Keratinocyte (primary cell): Measurements from ENCODE around the gene SCMH1. TPM values are rescaled to one million over a fixed set of nuclear protein-coding genes. Genes with fewer than 3 reads are reported as not detected.

Experiments used
- DNase-seq: peaks from one replicate; pipeline ENCODE4 v3.0.0-alpha.2; 2011; ENCODE audit warnings: low read depth, missing footprints, low spot score
- FAIRE-seq: peaks from 2 replicates; lab custom pipeline; 2011; peaks lifted over from hg19 to GRCh38; lab: Jason Lieb, UNC
- H2AFZ ChIP-seq: 2 replicates; pipeline ENCODE4 v1.6.0; 2012; ENCODE audit warnings: low read length, control low read depth, inconsistent platforms; ENCODE audit not compliant: control insufficient read depth
- H3K27ac ChIP-seq: 2 replicates; pipeline ENCODE4 v1.5.1; 2011; ENCODE audit warnings: low read length; ENCODE audit not compliant: control insufficient read depth, insufficient read depth
- H3K27me3 ChIP-seq: 3 replicates; pipeline ENCODE4 v1.6.0; 2011; ENCODE audit warnings: low read length; ENCODE audit not compliant: control insufficient read depth, insufficient read depth; ENCODE audit errors: extremely low read depth
- H3K36me3 ChIP-seq, 2 experiments: 2 replicates in 1 of 2; 3 replicates in 1 of 2; pipeline ENCODE4 v1.5.1; 2011; ENCODE audit warnings: low read length in 2 of 2, mild to moderate bottlenecking in 1 of 2; ENCODE audit not compliant: control insufficient read depth in 2 of 2, insufficient read depth in 2 of 2; ENCODE audit errors: extremely low read depth in 1 of 2
- H3K4me1 ChIP-seq: 3 replicates; pipeline ENCODE4 v1.5.1; 2011; ENCODE audit warnings: low read length; ENCODE audit not compliant: control insufficient read depth, insufficient read depth; ENCODE audit errors: extremely low read depth
- H3K4me2 ChIP-seq: 3 replicates; pipeline ENCODE4 v1.6.0; 2011; ENCODE audit warnings: low read depth, low read length; ENCODE audit not compliant: control insufficient read depth, insufficient read depth; ENCODE audit errors: extremely low read depth
- H3K4me3 ChIP-seq, 3 experiments: fragments of 200-600 bp in 1 of 3; sonication (generic) in 1 of 3; 2 replicates in 2 of 3; 3 replicates in 1 of 3; pipeline ENCODE4 v1.5.1; 2011 to 2016; ENCODE audit warnings: low read length in 3 of 3, mild to moderate bottlenecking in 3 of 3, control low read depth in 2 of 3, inconsistent platforms in 1 of 3, low read depth in 1 of 3, mixed read lengths in 1 of 3, mixed run types in 1 of 3, moderate library complexity in 1 of 3; ENCODE audit not compliant: control insufficient read depth in 2 of 3, insufficient read depth in 2 of 3; ENCODE audit errors: extremely low read depth in 1 of 3
- H3K79me2 ChIP-seq: 2 replicates; pipeline ENCODE4 v1.6.0; 2012; ENCODE audit warnings: low read length; ENCODE audit not compliant: control insufficient read depth, insufficient read depth
- H3K9ac ChIP-seq: 3 replicates; pipeline ENCODE4 v1.6.0; 2011; ENCODE audit warnings: low read length; ENCODE audit not compliant: control insufficient read depth, insufficient read depth; ENCODE audit errors: extremely low read depth
- H3K9me1 ChIP-seq: 3 replicates; pipeline ENCODE4 v1.6.0; 2011; ENCODE audit warnings: low read length; ENCODE audit not compliant: control insufficient read depth, insufficient read depth; ENCODE audit errors: extremely low read depth
- H3K9me3 ChIP-seq: 2 replicates; pipeline ENCODE4 v1.5.1; 2012; ENCODE audit warnings: low read depth, low read length; ENCODE audit not compliant: control insufficient read depth
- H4K20me1 ChIP-seq: 3 replicates; pipeline ENCODE4 v1.6.0; 2011; ENCODE audit warnings: low read length; ENCODE audit not compliant: control insufficient read depth, insufficient read depth; ENCODE audit errors: extremely low read depth
- EZH2 ChIP-seq: IDR thresholded peaks from one replicate; pipeline ENCODE4 v1.6.1; 2012; ENCODE audit warnings: inconsistent platforms, mild to moderate bottlenecking, low read length, moderate library complexity
- dilution Hi-C: fragments of 300-500 bp; cut with MboI; formaldehyde crosslinking; loops from one replicate; pipeline ENCODE4 v1.7.0; 2020; ENCODE audit warnings: low sequenced_read_pairs; ENCODE audit not compliant: extremely low pct_ligation_motif_present
- polyA plus RNA-seq, 5 experiments: library from polyadenylated mRNA; depleted of rRNA in 3 of 5; stranded (reverse) in 3 of 5; stranded (forward) in 1 of 5; unstranded in 1 of 5; fragments of >200 nt; gene quantifications; 1 replicate in 1 of 5; 2 replicates in 3 of 5; 3 replicates in 1 of 5; pipeline versions ENCODE4 v1.2.1 to v1.2.3, GENCODE V29; 2011 to 2012; ENCODE audit warnings: missing spikeins in 2 of 5, low read depth in 1 of 5, low replicate concordance in 1 of 5
- TF ChIP-seq, protein P1 (sequence below), 3 experiments: IDR thresholded peaks in 1 of 3; conservative IDR thresholded peaks in 1 of 3; optimal IDR thresholded peaks in 1 of 3; 2 replicates in 2 of 3; 3 replicates in 1 of 3; pipeline versions ENCODE3 to v1.5.1; 2011; ENCODE audit warnings: low read length in 3 of 3, mild to moderate bottlenecking in 3 of 3, moderate library complexity in 2 of 3, control low read depth in 1 of 3, inconsistent platforms in 1 of 3; ENCODE audit not compliant: insufficient read depth in 2 of 3; ENCODE audit errors: extremely low read depth in 1 of 3

Gene SCMH1
- polyA plus RNA-seq, 1 donor (not counting 4 experiments of a cell fraction or from before 2014, with no cell fraction given): 29.9 TPM

DNA sequence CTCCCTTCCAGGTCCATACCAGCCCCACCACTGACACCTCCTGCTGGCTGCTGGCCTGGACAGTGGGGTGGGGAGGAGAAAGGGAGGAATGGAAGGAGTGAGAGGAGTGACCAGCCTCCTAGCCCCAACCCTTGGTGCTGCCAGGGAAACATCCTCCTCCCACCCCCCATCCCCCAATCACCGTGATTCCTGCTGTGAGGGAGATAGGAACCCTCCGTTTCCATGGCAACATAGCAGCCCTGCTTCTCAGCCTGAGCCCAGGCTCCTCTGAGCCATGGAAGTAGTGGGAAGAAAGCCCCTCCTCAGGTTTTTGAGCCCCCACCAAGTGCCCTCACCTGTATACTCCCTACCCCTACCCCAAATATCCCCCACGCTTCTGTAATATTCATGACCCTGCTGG, 44.4 kb upstream of the SCMH1 start:
- Histone ChIP-seq H3K9ac (no peak overlapping the region), H3K4me2 (no peak overlapping the region), H3K9me3 (no peaks in the 10 kb centered on the region), H3K9me1 (no peaks in the 10 kb centered on the region), H4K20me1 (peaks cover 2% of the 10 kb centered on the region), H3K27ac (no peak overlapping the region), H3K27me3 (peaks cover 61% of the 10 kb centered on the region), H3K4me3 (no peak overlapping the region), H3K36me3 (no peaks in the 10 kb centered on the region), H3K4me1 (no peaks in the 10 kb centered on the region), H3K79me2 (no peaks in the 10 kb centered on the region), H2AFZ (no peak overlapping the region)
- FAIRE-seq (no peak), DNase-seq (no peak)
- dilution Hi-C loops: no loop called here
- TF ChIP-seq, protein P1, sequence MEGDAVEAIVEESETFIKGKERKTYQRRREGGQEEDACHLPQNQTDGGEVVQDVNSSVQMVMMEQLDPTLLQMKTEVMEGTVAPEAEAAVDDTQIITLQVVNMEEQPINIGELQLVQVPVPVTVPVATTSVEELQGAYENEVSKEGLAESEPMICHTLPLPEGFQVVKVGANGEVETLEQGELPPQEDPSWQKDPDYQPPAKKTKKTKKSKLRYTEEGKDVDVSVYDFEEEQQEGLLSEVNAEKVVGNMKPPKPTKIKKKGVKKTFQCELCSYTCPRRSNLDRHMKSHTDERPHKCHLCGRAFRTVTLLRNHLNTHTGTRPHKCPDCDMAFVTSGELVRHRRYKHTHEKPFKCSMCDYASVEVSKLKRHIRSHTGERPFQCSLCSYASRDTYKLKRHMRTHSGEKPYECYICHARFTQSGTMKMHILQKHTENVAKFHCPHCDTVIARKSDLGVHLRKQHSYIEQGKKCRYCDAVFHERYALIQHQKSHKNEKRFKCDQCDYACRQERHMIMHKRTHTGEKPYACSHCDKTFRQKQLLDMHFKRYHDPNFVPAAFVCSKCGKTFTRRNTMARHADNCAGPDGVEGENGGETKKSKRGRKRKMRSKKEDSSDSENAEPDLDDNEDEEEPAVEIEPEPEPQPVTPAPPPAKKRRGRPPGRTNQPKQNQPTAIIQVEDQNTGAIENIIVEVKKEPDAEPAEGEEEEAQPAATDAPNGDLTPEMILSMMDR (optimal IDR thresholded peaks at IDR 0.05 in 1 of 3, IDR thresholded peaks at IDR 0.05 in 1 of 3, conservative IDR thresholded peaks at IDR 0.05 in 1 of 3; ENCODE audit: extremely low read depth in 1 of 3, insufficient read depth in 2 of 3, low read length in 3 of 3): no peak
- no peak for TF ChIP-seq EZH2

DNA sequence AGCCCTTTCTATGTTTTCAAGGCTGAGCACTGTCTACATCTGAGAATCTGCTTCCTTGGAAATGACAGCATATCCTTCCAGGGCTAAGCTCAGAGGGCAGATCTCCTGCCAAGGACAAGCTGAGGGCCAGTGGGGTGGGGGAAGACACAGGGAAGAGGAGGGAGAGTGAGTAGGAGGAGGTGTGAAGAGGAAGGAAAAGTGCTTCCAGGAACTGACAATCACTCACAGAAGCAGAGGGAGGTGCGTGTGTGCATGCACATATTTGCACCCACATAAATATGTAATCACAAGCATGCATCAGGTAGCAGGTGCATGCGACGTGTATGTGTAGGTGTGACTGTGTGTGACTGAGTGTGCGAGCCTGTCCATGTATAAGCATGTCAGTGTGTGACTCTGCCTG, 43.7 kb upstream of the SCMH1 start:
- no peak overlapping the region for H3K27ac ChIP-seq
- H3K4me2 ChIP-seq: no peak overlapping the region
- no peaks in the 10 kb centered on the region for H3K79me2 ChIP-seq
- no peak for TF ChIP-seq EZH2
- TF ChIP-seq, protein P1 (optimal IDR thresholded peaks at IDR 0.05 in 1 of 3, IDR thresholded peaks at IDR 0.05 in 1 of 3, conservative IDR thresholded peaks at IDR 0.05 in 1 of 3; ENCODE audit: extremely low read depth in 1 of 3, insufficient read depth in 2 of 3, low read length in 3 of 3): no peak
- H4K20me1 ChIP-seq: peaks cover 2% of the 10 kb centered on the region
- H2AFZ ChIP-seq: no peak overlapping the region
- H3K27me3 ChIP-seq: peaks cover 59% of the 10 kb centered on the region
- dilution Hi-C loops: no loop called here
- DNase-seq: no peak
- no peaks in the 10 kb centered on the region for H3K9me1 ChIP-seq
- H3K9ac ChIP-seq: no peak overlapping the region
- no peaks in the 10 kb centered on the region for H3K36me3 ChIP-seq
- H3K9me3 ChIP-seq: no peaks in the 10 kb centered on the region
- FAIRE-seq: no peak
- H3K4me1 ChIP-seq: no peaks in the 10 kb centered on the region
- no peak overlapping the region for H3K4me3 ChIP-seq
